Testis (tissue), 2 donors: ENCODE measurements around the gene ZEB2.

Experiments used
- POLR2A ChIP-seq: fragments of 450-650 bp; IDR thresholded peaks from one replicate; pipeline ENCODE4 v1.6.1; 2017; ENCODE audit warnings: antibody characterized with exemption, mild to moderate bottlenecking, moderate library complexity
- TF ChIP-seq, protein P1 (sequence below), 3 experiments: fragments of 450-650 bp in 2 of 3; fragments of 200-600 bp in 1 of 3; sonication (generic) in 1 of 3; IDR thresholded peaks; one replicate each; pipeline ENCODE4 v1.5.1; 2016 to 2019; ENCODE audit warnings: antibody characterized with exemption in 3 of 3, mild to moderate bottlenecking in 2 of 3, moderate library complexity in 1 of 3

DNA sequence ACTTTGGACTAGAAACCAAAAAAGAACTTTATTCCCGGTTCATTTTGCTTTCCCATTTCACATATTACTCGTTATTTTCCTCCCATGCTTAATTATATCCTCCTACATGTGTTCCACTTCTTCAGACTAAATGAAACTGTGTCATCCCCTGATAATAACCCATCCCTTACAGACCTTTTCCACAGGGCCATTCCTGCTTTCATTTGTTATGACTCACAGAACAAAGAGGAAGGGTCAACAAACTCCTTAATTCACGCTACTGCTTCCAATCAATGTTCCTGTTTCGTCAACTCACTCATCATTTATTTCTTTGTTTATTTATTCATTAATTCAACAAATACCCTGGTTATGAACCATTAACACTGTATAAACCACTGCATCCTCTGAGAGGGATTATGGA is 104.5 kb downstream of the ZEB2 start:
- TF ChIP-seq, protein P1, sequence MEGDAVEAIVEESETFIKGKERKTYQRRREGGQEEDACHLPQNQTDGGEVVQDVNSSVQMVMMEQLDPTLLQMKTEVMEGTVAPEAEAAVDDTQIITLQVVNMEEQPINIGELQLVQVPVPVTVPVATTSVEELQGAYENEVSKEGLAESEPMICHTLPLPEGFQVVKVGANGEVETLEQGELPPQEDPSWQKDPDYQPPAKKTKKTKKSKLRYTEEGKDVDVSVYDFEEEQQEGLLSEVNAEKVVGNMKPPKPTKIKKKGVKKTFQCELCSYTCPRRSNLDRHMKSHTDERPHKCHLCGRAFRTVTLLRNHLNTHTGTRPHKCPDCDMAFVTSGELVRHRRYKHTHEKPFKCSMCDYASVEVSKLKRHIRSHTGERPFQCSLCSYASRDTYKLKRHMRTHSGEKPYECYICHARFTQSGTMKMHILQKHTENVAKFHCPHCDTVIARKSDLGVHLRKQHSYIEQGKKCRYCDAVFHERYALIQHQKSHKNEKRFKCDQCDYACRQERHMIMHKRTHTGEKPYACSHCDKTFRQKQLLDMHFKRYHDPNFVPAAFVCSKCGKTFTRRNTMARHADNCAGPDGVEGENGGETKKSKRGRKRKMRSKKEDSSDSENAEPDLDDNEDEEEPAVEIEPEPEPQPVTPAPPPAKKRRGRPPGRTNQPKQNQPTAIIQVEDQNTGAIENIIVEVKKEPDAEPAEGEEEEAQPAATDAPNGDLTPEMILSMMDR (IDR thresholded peaks at IDR 0.05) = no peak
- TF ChIP-seq POLR2A = no peak
